ENCODE data around the gene MPPED1. TPM values are rescaled to one million over a fixed set of nuclear protein-coding genes. Genes with fewer than 3 reads are reported as not detected.
A peak's percentile ranks its signal among the peaks of the same experiment; 100 is the strongest.

The MPPED1 gene
- total RNA-seq, 1 donor from 2014 or later, result 0.18 TPM

GRCh38 chr22:43479962-43480361 lies 68.1 kb downstream of the MPPED1 start:
- no peaks in the 10 kb centered on the region for H3K36me3 Mint-ChIP-seq (ENCODE audit: low read depth, unreplicated experiment)
- peaks cover 4% of the 10 kb centered on the region for H3K27me3 Mint-ChIP-seq (ENCODE audit: unreplicated experiment)
- TF ChIP-seq CTCF (IDR thresholded peaks at IDR 0.05; ENCODE audit: unreplicated experiment), result no peak
- no peak overlapping the region for H3K27ac Mint-ChIP-seq (ENCODE audit: unreplicated experiment)
- no peaks in the 10 kb centered on the region for H3K9me3 Mint-ChIP-seq (ENCODE audit: unreplicated experiment)
- no peak for DNase-seq (ENCODE audit: low spot score)
- peaks cover 9% of the 10 kb centered on the region for H3K4me1 Mint-ChIP-seq (ENCODE audit: unreplicated experiment)
- H3K4me3 Mint-ChIP-seq (ENCODE audit: unreplicated experiment), result no peak overlapping the region

- H3K36me3 Mint-ChIP-seq (ENCODE audit: low read depth, unreplicated experiment), result no peaks in the 10 kb centered on the region
- peaks cover 4% of the 10 kb centered on the region for H3K27me3 Mint-ChIP-seq (ENCODE audit: unreplicated experiment)
- H3K9me3 Mint-ChIP-seq (ENCODE audit: unreplicated experiment), result no peaks in the 10 kb centered on the region
- H3K4me1 Mint-ChIP-seq (ENCODE audit: unreplicated experiment), result peaks cover 9% of the 10 kb centered on the region
- DNase-seq (ENCODE audit: low spot score), result peak; percentile 39
- H3K27ac Mint-ChIP-seq (ENCODE audit: unreplicated experiment), result no peak overlapping the region
- TF ChIP-seq CTCF (IDR thresholded peaks at IDR 0.05; ENCODE audit: unreplicated experiment), result no peak
- no peak overlapping the region for H3K4me3 Mint-ChIP-seq (ENCODE audit: unreplicated experiment)
Measured at GRCh38 chr22:43481568-43482317, 69.9 kb downstream of the MPPED1 start.

GRCh38 chr22:43482318-43482625 lies 70.5 kb downstream of the MPPED1 start:
- Mint-ChIP-seq H3K36me3 (ENCODE audit: low read depth, unreplicated experiment) (no peaks in the 10 kb centered on the region), H3K4me3 (ENCODE audit: unreplicated experiment) (no peak overlapping the region), H3K27me3 (ENCODE audit: unreplicated experiment) (peaks cover 4% of the 10 kb centered on the region), H3K9me3 (ENCODE audit: unreplicated experiment) (no peaks in the 10 kb centered on the region), H3K27ac (ENCODE audit: unreplicated experiment) (no peak overlapping the region), H3K4me1 (ENCODE audit: unreplicated experiment) (peaks cover 9% of the 10 kb centered on the region)
- no peak for TF ChIP-seq CTCF (IDR thresholded peaks at IDR 0.05; ENCODE audit: unreplicated experiment)
- DNase-seq (ENCODE audit: low spot score), result no peak

GRCh38 chr22:43483266-43483665 lies 71.5 kb downstream of the MPPED1 start:
- no peak overlapping the region for H3K4me3 Mint-ChIP-seq (ENCODE audit: unreplicated experiment)
- TF ChIP-seq CTCF (IDR thresholded peaks at IDR 0.05; ENCODE audit: unreplicated experiment), result no peak
- no peak overlapping the region for H3K27ac Mint-ChIP-seq (ENCODE audit: unreplicated experiment)
- H3K4me1 Mint-ChIP-seq (ENCODE audit: unreplicated experiment), result peaks cover 9% of the 10 kb centered on the region
- H3K27me3 Mint-ChIP-seq (ENCODE audit: unreplicated experiment), result peaks cover 1% of the 10 kb centered on the region
- no peaks in the 10 kb centered on the region for H3K36me3 Mint-ChIP-seq (ENCODE audit: low read depth, unreplicated experiment)
- no peaks in the 10 kb centered on the region for H3K9me3 Mint-ChIP-seq (ENCODE audit: unreplicated experiment)
- no peak for DNase-seq (ENCODE audit: low spot score)

DNA sequence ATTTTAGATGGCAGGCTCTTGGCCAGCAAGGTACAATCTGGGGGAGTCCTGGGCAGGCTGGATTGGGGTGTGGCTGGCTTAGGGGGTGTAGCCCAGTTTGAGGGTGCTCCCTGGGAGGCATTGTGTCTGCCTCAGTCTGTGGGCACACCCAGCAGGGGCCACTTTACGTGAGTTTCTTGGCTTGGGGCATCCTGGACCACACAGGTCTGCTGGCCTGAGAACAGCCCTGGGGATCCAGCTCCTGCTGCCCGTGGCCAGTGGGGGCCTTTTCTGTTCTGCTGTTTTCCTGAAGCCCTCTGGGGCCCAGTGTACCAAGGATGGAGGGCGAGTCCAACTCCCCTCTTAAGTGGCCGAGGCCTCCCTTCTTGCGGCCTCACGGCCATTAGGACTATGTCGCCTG lies 71.9 kb downstream of the MPPED1 start:
- Mint-ChIP-seq H3K9me3 (ENCODE audit: unreplicated experiment) (no peaks in the 10 kb centered on the region), H3K36me3 (ENCODE audit: low read depth, unreplicated experiment) (no peaks in the 10 kb centered on the region), H3K27me3 (ENCODE audit: unreplicated experiment) (no peaks in the 10 kb centered on the region), H3K4me1 (ENCODE audit: unreplicated experiment) (peaks cover 9% of the 10 kb centered on the region), H3K4me3 (ENCODE audit: unreplicated experiment) (no peak overlapping the region), H3K27ac (ENCODE audit: unreplicated experiment) (no peak overlapping the region)
- no peak for TF ChIP-seq CTCF (IDR thresholded peaks at IDR 0.05; ENCODE audit: unreplicated experiment)
- DNase-seq (ENCODE audit: low spot score), result no peak

All from endothelial cell (in vitro differentiated cells).